ENCODE data around the gene PROP1.
"Not testable (repeated sequence)": the region's sequence is repeated elsewhere in the genome, so short reads cannot be mapped to it uniquely, and the experiment has no call there.

The PROP1 gene

DNA sequence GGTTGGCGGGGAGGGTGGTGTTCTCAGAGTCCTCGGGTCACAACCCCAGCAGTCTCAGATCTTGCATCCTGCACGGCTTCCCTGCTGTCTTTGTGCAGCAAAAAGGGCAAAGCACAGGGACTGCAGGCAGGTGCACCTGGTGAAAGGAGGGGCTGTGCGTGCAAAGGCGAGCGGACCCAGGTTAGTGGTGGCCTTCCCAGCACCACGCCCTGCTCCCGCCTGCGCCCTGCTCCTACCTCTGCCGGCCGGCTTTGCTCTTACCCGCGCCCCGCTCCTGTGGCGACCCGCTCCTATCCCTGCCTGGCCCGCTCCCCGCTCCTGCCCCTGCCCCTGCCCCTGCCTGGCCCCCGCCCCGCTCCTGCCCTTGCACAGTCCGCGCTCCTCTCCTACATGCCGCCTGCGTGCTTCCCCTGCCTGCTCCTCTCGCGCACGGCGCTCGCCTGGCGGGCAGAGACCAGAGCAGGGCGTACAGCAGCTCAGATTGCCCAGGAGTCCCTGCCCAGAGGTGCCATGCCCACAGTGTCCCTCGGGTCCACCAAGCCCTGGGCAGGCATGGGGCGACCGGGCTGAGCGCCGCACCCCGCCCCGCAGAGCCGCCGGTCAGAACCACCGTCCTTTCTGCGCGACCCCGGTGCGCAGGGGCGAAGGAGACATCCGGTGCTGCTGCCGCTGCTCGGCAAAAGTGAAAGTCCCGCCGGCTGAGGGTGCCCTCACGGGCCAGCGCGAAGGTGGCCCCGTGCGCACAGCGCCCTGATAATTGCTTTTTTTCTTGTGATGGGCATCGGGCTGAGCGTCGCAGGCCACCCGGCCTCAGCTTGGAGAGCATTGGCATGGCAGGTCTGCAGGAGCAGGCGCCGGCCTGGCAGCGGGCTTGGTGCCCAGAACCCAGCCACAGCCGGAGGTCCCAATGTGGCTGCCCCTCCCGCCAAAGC is 52.0 kb downstream of the PROP1 start:
- not testable (repeated sequence) for DNase-seq

DNA sequence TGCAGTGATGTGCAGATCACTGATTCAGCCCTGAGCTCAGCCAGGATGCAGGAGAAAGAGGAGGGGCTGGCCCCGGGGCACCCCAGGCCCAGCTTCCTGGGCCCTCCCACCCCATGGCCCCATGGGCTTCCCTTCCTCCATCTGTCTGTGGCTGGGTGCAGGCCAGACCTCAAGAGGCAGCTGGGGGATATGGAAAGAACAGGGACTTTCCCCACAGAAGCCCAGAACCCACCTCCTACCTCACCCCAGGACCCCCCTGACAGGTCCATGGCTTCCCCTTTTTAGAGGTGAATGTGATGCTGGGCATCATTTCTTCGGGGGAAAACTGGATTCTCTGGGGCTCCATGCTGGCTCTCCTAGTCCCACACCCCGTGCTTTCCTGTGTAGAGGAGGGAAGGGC is 53.1 kb downstream of the PROP1 start:
- DNase-seq, result not testable (repeated sequence)

All from left hindlimb (tissue), 1 donor.